Upper lobe of right lung (tissue), 1 donor: Measurements from ENCODE around the gene FIGNL2. TPM values are rescaled to one million over a fixed set of nuclear protein-coding genes. Genes with fewer than 3 reads are reported as not detected.

ENCODE experiments used
- ATAC-seq: fragments of 200-7000 bp; cut with Tn5 transposase; one replicate; pipeline ENCODE4 v1.9.1; 2020; ENCODE audit warnings: mild to moderate bottlenecking, moderate library complexity
- DNase-seq: peaks from one replicate; pipeline ENCODE4 v3.0.0-alpha.2; 2020
- H3K27ac ChIP-seq: fragments of 200-600 bp; one replicate; pipeline ENCODE4 v1.8.0; 2022
- H3K27me3 ChIP-seq: fragments of 200-600 bp; one replicate; pipeline ENCODE4 v1.8.0; 2022; ENCODE audit warnings: mild to moderate bottlenecking
- H3K36me3 ChIP-seq: fragments of 200-600 bp; one replicate; pipeline ENCODE4 v1.8.0; 2022
- H3K4me1 ChIP-seq: fragments of 200-600 bp; one replicate; pipeline ENCODE4 v1.8.0; 2022
- H3K4me3 ChIP-seq: fragments of 200-600 bp; one replicate; pipeline ENCODE4 v1.8.0; 2022; ENCODE audit warnings: mild to moderate bottlenecking
- H3K9me3 ChIP-seq: fragments of 200-600 bp; one replicate; pipeline ENCODE4 v1.8.0; 2022
- CTCF ChIP-seq: fragments of 200-600 bp; IDR thresholded peaks from one replicate; pipeline ENCODE4 v1.8.0; 2022; ENCODE audit warnings: antibody characterized with exemption
- intact Hi-C: fragments of 100-400 bp; cut with DNase I; formaldehyde crosslinking; loops from one replicate; pipeline ENCODE4 v1.11.0; 2022
- total RNA-seq: library from RNA; stranded (reverse); fragmentation: NEBNext Ultra II Directional; extraction: Animal tissue kit (Norgen Biotek cat#: 25700); gene quantifications from one replicate; pipeline ENCODE4 v1.2.1, GENCODE V29; 2021
- donor health status: DM: no; HTN: yes; CAD: no; lungs with severe emphysema.

The FIGNL2 gene
- total RNA-seq, 1 donor from 2014 or later: 1.5 TPM

- Histone ChIP-seq H3K9me3 (no peaks in the 10 kb centered on the region), H3K27me3 (peaks cover 65% of the 10 kb centered on the region), H3K36me3 (no peaks in the 10 kb centered on the region), H3K27ac (no peak overlapping the region), H3K4me1 (peaks cover 23% of the 10 kb centered on the region), H3K4me3 (no peak overlapping the region)
- intact Hi-C loops: no loop called here
- TF ChIP-seq CTCF: no peak
- no peak for DNase-seq
- no peak for ATAC-seq
Observed at GRCh38 chr12:51845482-51845881, 3.0 kb downstream of the FIGNL2 start.

GRCh38 chr12:51844854-51845253, 3.7 kb downstream of the FIGNL2 start:
- peaks cover 65% of the 10 kb centered on the region for H3K27me3 ChIP-seq
- intact Hi-C loops: no loop called here
- ATAC-seq: no peak

GRCh38 chr12:51841727-51842126, 6.8 kb downstream of the FIGNL2 start:
- no peak for ATAC-seq

More at GRCh38 chr12:51844854-51845253, 3.7 kb downstream of the FIGNL2 start:
- Histone ChIP-seq H3K27ac (no peak overlapping the region), H3K36me3 (no peaks in the 10 kb centered on the region), H3K4me1 (peaks cover 17% of the 10 kb centered on the region), H3K9me3 (no peaks in the 10 kb centered on the region), H3K4me3 (no peak overlapping the region)
- TF ChIP-seq CTCF: no peak
- no peak for DNase-seq

GRCh38 chr12:51840966-51841365, 7.6 kb downstream of the FIGNL2 start:
- ATAC-seq (no peak), DNase-seq (no peak)
- no peak for TF ChIP-seq CTCF
- H3K4me1 ChIP-seq: no peaks in the 10 kb centered on the region
- intact Hi-C loops: no loop called here
- H3K9me3 ChIP-seq: no peaks in the 10 kb centered on the region
- H3K27ac ChIP-seq: no peak overlapping the region
- no peak overlapping the region for H3K4me3 ChIP-seq
- H3K36me3 ChIP-seq: no peaks in the 10 kb centered on the region
- H3K27me3 ChIP-seq: peaks cover 42% of the 10 kb centered on the region

More at GRCh38 chr12:51841727-51842126, 6.8 kb downstream of the FIGNL2 start:
- intact Hi-C loops: no loop called here
- no peak overlapping the region for H3K27ac ChIP-seq
- H3K4me3 ChIP-seq: no peak overlapping the region
- no peak for DNase-seq
- H3K4me1 ChIP-seq: peaks cover 4% of the 10 kb centered on the region
- H3K9me3 ChIP-seq: no peaks in the 10 kb centered on the region
- peaks cover 50% of the 10 kb centered on the region for H3K27me3 ChIP-seq
- no peaks in the 10 kb centered on the region for H3K36me3 ChIP-seq
- no peak for TF ChIP-seq CTCF

- Histone ChIP-seq H3K36me3 (no peaks in the 10 kb centered on the region), H3K4me3 (no peak overlapping the region), H3K27ac (no peak overlapping the region), H3K4me1 (no peaks in the 10 kb centered on the region), H3K27me3 (peaks cover 27% of the 10 kb centered on the region), H3K9me3 (no peaks in the 10 kb centered on the region)
- DNase-seq (no peak), ATAC-seq (no peak)
- intact Hi-C loops: no loop called here
- no peak for TF ChIP-seq CTCF
Observed at GRCh38 chr12:51839310-51839947, 9.1 kb downstream of the FIGNL2 start.

GRCh38 chr12:51838762-51839161, 9.8 kb downstream of the FIGNL2 start:
- Histone ChIP-seq H3K36me3 (no peaks in the 10 kb centered on the region), H3K4me3 (no peak overlapping the region), H3K27me3 (peaks cover 22% of the 10 kb centered on the region), H3K27ac (no peak overlapping the region), H3K9me3 (no peaks in the 10 kb centered on the region), H3K4me1 (no peaks in the 10 kb centered on the region)
- intact Hi-C loops: no loop called here
- DNase-seq (no peak), ATAC-seq (no peak)
- TF ChIP-seq CTCF: no peak
